GM19468 (cell line): ENCODE data around the gene AFF1.

ENCODE experiments used
- ATAC-seq: cut with Tn5 transposase; IDR thresholded peaks from one replicate; pipeline ENCODE4 v1.9.1; 2021; ENCODE audit warnings: mild to moderate bottlenecking, moderate library complexity, moderate number of reproducible peaks; ENCODE audit not compliant: unreplicated experiment; ENCODE audit errors: extremely low read depth

Gene AFF1

GRCh38 chr4:87047281-87047798 is 112.5 kb downstream of the AFF1 start:
- ATAC-seq = no peak

GRCh38 chr4:87049508-87049907 is 114.7 kb downstream of the AFF1 start:
- no peak for ATAC-seq

- no peak for ATAC-seq
Measured at GRCh38 chr4:87050596-87050995, 115.8 kb downstream of the AFF1 start.

GRCh38 chr4:87051121-87051713 is 116.4 kb downstream of the AFF1 start:
- no peak for ATAC-seq

GRCh38 chr4:87052615-87053014 is 117.8 kb downstream of the AFF1 start:
- no peak for ATAC-seq

GRCh38 chr4:87053176-87053658 is 118.4 kb downstream of the AFF1 start:
- no peak for ATAC-seq

- no peak for ATAC-seq
Measured at GRCh38 chr4:87053802-87054767, 119.3 kb downstream of the AFF1 start.

- no peak for ATAC-seq
Measured at GRCh38 chr4:87054900-87055299, 120.1 kb downstream of the AFF1 start.

- ATAC-seq = no peak
Measured at GRCh38 chr4:87055311-87055710, 120.5 kb downstream of the AFF1 start.

GRCh38 chr4:87056881-87057280 is 122.1 kb downstream of the AFF1 start:
- no peak for ATAC-seq

- ATAC-seq = no peak
Measured at GRCh38 chr4:87057835-87058355, 123.1 kb downstream of the AFF1 start.

GRCh38 chr4:87058356-87059073 is 123.7 kb downstream of the AFF1 start:
- no peak for ATAC-seq

- ATAC-seq = no peak
Measured at GRCh38 chr4:87060957-87061356, 126.1 kb downstream of the AFF1 start.

GRCh38 chr4:87065021-87065420 is 130.2 kb downstream of the AFF1 start:
- no peak for ATAC-seq

- no peak for ATAC-seq
Measured at GRCh38 chr4:87066403-87067123, 131.8 kb downstream of the AFF1 start.

GRCh38 chr4:87067124-87067885 is 132.5 kb downstream of the AFF1 start:
- ATAC-seq = no peak

GRCh38 chr4:87068583-87069021 is 133.8 kb downstream of the AFF1 start:
- no peak for ATAC-seq

GRCh38 chr4:87069037-87069742 is 134.4 kb downstream of the AFF1 start:
- no peak for ATAC-seq
